Dendritic cell treated with granulocyte-macrophage colony-stimulating factor and Interleukin-4, amounts not matched to agents 40 ng/mL and 50 ng/mL, for 4 days (primary cell): ENCODE results near the gene ZSCAN25.
"Not testable (repeated sequence)": the region's sequence is repeated elsewhere in the genome, so short reads cannot be mapped to it uniquely, and the experiment has no call there.

Source experiments
- H3K27ac Mint-ChIP-seq: one replicate; pipeline ENCODE4 v1.8.0; 2022; ENCODE audit warnings: mild to moderate bottlenecking, mixed read lengths
- H3K27me3 Mint-ChIP-seq: one replicate; pipeline ENCODE4 v1.8.0; 2022; ENCODE audit warnings: mild to moderate bottlenecking, mixed read lengths
- H3K36me3 Mint-ChIP-seq: one replicate; pipeline ENCODE4 v1.8.0; 2022; ENCODE audit warnings: low read depth, mixed read lengths
- H3K4me1 Mint-ChIP-seq: one replicate; pipeline ENCODE4 v1.8.0; 2022; ENCODE audit warnings: low read depth, mixed read lengths
- H3K4me3 Mint-ChIP-seq: one replicate; pipeline ENCODE4 v1.8.0; 2022; ENCODE audit warnings: mild to moderate bottlenecking, moderate library complexity, mixed read lengths
- H3K9me3 Mint-ChIP-seq: one replicate; pipeline ENCODE4 v1.8.0; 2022; ENCODE audit warnings: mixed read lengths
- intact Hi-C: fragments of 100-400 bp; cut with micrococcal nuclease; formaldehyde crosslinking; loops from one replicate; pipeline ENCODE4 v1.15.0; 2022

The ZSCAN25 gene

GRCh38 chr7:99643464-99643863, 26.7 kb downstream of the ZSCAN25 start:
- intact Hi-C loops = no loop called here
- no peak overlapping the region for H3K4me3 Mint-ChIP-seq
- peaks cover 39% of the 10 kb centered on the region for H3K36me3 Mint-ChIP-seq
- no peaks in the 10 kb centered on the region for H3K9me3 Mint-ChIP-seq
- H3K4me1 Mint-ChIP-seq = peaks cover 16% of the 10 kb centered on the region
- H3K27me3 Mint-ChIP-seq = no peaks in the 10 kb centered on the region
- H3K27ac Mint-ChIP-seq = no peak overlapping the region

GRCh38 chr7:99644431-99644830, 27.7 kb downstream of the ZSCAN25 start:
- Mint-ChIP-seq H3K4me1 (peaks cover 16% of the 10 kb centered on the region), H3K9me3 (no peaks in the 10 kb centered on the region)

DNA sequence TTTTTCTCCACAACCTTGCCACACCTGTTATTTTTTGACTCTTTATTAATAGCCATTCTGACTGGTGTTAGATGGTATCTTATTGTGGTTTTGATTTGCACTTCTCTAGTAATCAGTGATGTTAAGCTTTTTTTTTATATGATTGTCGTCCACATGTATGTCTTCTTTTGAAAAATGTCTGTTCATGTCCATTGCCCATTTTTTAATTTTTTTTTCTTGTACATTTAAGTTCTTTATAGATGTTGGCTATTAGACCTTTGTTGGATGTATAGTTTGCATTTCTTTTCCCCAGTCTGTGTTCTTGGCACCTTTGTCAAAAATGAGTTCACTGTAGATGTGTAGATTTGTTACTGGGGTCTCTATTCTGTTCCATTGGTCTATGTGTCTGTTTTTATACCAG, 28.8 kb downstream of the ZSCAN25 start:
- no peak overlapping the region for H3K4me3 Mint-ChIP-seq
- no peak overlapping the region for H3K27ac Mint-ChIP-seq
- H3K4me1 Mint-ChIP-seq = peaks cover 19% of the 10 kb centered on the region
- peaks cover 34% of the 10 kb centered on the region for H3K36me3 Mint-ChIP-seq
- no peaks in the 10 kb centered on the region for H3K9me3 Mint-ChIP-seq
- intact Hi-C loops = no loop called here
- no peaks in the 10 kb centered on the region for H3K27me3 Mint-ChIP-seq

More at GRCh38 chr7:99644431-99644830, 27.7 kb downstream of the ZSCAN25 start:
- intact Hi-C loops = no loop called here
- Mint-ChIP-seq H3K36me3 (peaks cover 34% of the 10 kb centered on the region), H3K4me3 (no peak overlapping the region), H3K27me3 (no peaks in the 10 kb centered on the region), H3K27ac (no peak overlapping the region)

- Mint-ChIP-seq H3K36me3 (peaks cover 33% of the 10 kb centered on the region), H3K4me1 (peaks cover 5% of the 10 kb centered on the region), H3K27me3 (no peaks in the 10 kb centered on the region), H3K9me3 (no peaks in the 10 kb centered on the region), H3K27ac (no peak overlapping the region), H3K4me3 (no peak overlapping the region)
- intact Hi-C loops = no loop called here
Observed at GRCh38 chr7:99648843-99649242, 32.1 kb downstream of the ZSCAN25 start.

DNA sequence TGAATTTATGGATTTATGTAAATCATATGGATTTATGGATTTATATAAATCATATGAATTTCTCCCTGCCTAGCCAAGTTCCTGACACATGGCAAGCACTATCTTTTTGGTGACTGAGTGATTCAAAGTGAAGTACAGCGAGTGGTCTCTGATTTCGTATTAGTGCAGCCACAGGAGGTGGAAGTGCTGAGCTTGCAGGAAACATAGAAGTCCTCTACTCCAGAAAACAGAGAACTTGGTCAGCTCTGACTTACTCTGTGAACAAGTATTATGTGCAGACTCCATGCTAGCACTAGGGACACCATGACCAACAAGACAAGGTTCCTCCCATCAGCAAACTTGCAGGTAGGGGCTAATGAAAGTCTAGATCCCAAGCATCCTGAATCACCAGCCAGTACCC, 34.5 kb downstream of the ZSCAN25 start:
- no peaks in the 10 kb centered on the region for H3K9me3 Mint-ChIP-seq
- peaks cover 17% of the 10 kb centered on the region for H3K36me3 Mint-ChIP-seq
- H3K4me1 Mint-ChIP-seq = peaks cover 5% of the 10 kb centered on the region
- H3K4me3 Mint-ChIP-seq = no peak overlapping the region
- no peak overlapping the region for H3K27ac Mint-ChIP-seq
- no peaks in the 10 kb centered on the region for H3K27me3 Mint-ChIP-seq
- intact Hi-C loops = no loop called here

DNA sequence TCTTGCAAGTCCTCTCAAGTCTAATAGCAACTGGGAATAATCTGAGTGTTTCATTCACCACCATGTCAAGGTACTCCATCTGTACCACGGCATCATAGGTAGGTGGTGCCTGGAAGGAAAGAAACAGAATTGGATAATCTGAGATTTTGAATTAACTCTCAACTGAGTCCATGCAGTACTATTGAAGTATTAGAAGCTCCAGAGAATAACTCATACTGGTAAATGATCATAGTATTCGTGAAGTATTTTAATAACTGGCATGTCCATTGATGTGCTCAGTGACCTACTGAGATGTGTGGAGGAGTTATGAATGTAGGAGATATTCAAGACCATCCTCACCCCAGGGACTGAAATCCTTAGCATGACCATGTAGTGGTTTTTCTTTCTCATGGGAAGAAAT, 35.9 kb downstream of the ZSCAN25 start:
- Mint-ChIP-seq H3K4me1 (peaks cover 5% of the 10 kb centered on the region), H3K27me3 (no peaks in the 10 kb centered on the region), H3K27ac (no peak overlapping the region), H3K9me3 (peaks cover 12% of the 10 kb centered on the region), H3K36me3 (peaks cover 24% of the 10 kb centered on the region), H3K4me3 (no peak overlapping the region)
- intact Hi-C loops = no loop called here

DNA sequence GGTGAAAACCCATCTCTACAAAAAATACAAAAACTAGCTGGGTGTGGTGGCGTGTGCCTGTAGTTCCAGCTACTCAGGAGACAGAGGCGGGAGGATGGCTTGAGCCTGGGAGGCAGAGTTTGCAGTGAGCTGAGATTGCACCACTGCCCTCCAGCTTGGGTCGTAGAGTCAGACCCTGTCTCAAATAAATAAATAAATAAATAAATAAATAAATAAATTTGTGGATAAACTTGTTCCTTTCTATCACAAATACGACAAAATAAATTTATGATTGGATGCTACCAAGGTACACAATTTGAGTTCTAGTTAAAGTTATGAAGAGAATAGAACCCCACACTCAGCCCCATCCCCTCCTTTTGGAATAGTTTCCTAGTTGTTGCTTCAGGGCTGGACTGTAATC, 36.5 kb downstream of the ZSCAN25 start:
- intact Hi-C loops, H3K4me3 Mint-ChIP-seq, H3K27ac Mint-ChIP-seq, H3K4me1 Mint-ChIP-seq, H3K27me3 Mint-ChIP-seq: not testable (repeated sequence)
- H3K9me3 Mint-ChIP-seq = peaks cover 14% of the 10 kb centered on the region
- peaks cover 19% of the 10 kb centered on the region for H3K36me3 Mint-ChIP-seq

- Mint-ChIP-seq H3K36me3 (peaks cover 18% of the 10 kb centered on the region), H3K27ac (no peak overlapping the region), H3K4me3 (no peak overlapping the region), H3K27me3 (no peaks in the 10 kb centered on the region), H3K4me1 (peaks cover 9% of the 10 kb centered on the region), H3K9me3 (peaks cover 14% of the 10 kb centered on the region)
- intact Hi-C loops = no loop called here
Observed at GRCh38 chr7:99653754-99654153, 37.0 kb downstream of the ZSCAN25 start.

DNA sequence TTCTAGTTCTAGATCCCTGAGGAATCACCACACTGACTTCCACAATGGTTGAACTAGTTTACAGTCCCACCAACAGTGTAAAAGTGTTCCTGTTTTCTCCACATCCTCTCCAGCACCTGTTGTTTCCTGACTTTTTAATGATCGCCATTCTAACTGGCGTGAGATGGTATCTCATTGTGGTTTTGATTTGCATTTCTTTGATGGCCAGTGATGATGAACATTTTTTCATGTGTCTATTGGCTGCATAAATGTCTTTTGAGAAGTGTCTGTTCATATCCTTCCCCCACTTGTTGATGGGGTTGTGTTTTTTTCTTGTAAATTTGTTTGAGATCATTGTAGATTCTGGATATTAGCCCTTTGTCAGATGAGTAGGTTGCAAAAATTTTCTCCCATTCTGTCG, 37.9 kb downstream of the ZSCAN25 start:
- intact Hi-C loops, H3K27ac Mint-ChIP-seq, H3K27me3 Mint-ChIP-seq, H3K4me3 Mint-ChIP-seq: not testable (repeated sequence)
- peaks cover 18% of the 10 kb centered on the region for H3K36me3 Mint-ChIP-seq
- peaks cover 14% of the 10 kb centered on the region for H3K9me3 Mint-ChIP-seq
- H3K4me1 Mint-ChIP-seq = peaks cover 11% of the 10 kb centered on the region

DNA sequence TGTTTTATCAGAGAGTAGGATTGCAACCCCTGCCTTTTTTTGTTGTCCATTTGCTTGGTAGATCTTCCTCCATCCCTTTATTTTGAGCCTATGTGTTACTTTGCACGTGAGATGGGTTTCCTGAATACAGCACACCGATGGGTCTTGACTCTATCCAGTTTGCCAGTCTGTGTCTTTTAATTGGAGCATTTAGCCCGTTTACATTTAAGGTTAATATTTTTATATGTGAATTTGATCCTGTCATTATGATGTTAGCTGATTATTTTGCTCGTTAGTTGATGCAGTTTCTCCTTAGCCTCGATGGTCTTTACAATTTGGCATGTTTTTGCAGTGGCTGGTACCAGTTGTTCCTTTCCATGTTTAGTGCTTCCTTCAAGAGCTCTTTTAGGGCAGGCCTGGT, 41.1 kb downstream of the ZSCAN25 start:
- H3K36me3 Mint-ChIP-seq = peaks cover 15% of the 10 kb centered on the region

GRCh38 chr7:99665312-99666012, 48.7 kb downstream of the ZSCAN25 start:
- Mint-ChIP-seq H3K4me1 (peaks cover 43% of the 10 kb centered on the region), H3K9me3 (no peaks in the 10 kb centered on the region), H3K4me3 (peak overlapping the region; percentile 48), H3K27me3 (no peaks in the 10 kb centered on the region), H3K27ac (peak overlapping the region; percentile 68), H3K36me3 (no peaks in the 10 kb centered on the region)
- intact Hi-C loops = no loop called here

More for the DNA sequence above, 41.1 kb downstream of the ZSCAN25 start:
- H3K4me3 Mint-ChIP-seq, H3K27ac Mint-ChIP-seq, H3K27me3 Mint-ChIP-seq, H3K4me1 Mint-ChIP-seq, intact Hi-C loops: not testable (repeated sequence)
- peaks cover 14% of the 10 kb centered on the region for H3K9me3 Mint-ChIP-seq

DNA sequence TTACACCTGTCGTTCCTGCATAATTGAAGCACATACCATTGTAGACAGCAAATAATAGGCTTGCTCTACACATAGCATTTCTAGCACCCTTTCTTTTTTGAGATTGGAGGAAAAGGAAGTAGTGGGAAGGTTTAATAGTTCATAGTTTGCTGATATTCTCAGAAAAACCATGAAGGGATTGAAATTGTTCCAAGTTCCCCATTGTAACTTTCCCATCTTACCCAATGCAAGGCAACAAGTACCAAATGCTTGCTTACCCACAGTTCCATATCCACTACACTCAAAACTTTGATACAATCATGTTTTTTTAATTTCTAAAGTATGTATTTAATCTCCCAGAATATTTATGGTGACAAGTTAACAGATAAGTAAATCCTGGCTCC, 49.3 kb downstream of the ZSCAN25 start:
- H3K27ac Mint-ChIP-seq = peak overlapping the region; percentile 68
- no peaks in the 10 kb centered on the region for H3K27me3 Mint-ChIP-seq
- no peaks in the 10 kb centered on the region for H3K9me3 Mint-ChIP-seq
- H3K4me1 Mint-ChIP-seq = peaks cover 43% of the 10 kb centered on the region
- intact Hi-C loops = no loop called here
- H3K4me3 Mint-ChIP-seq = peak overlapping the region; percentile 34
- H3K36me3 Mint-ChIP-seq = no peaks in the 10 kb centered on the region

DNA sequence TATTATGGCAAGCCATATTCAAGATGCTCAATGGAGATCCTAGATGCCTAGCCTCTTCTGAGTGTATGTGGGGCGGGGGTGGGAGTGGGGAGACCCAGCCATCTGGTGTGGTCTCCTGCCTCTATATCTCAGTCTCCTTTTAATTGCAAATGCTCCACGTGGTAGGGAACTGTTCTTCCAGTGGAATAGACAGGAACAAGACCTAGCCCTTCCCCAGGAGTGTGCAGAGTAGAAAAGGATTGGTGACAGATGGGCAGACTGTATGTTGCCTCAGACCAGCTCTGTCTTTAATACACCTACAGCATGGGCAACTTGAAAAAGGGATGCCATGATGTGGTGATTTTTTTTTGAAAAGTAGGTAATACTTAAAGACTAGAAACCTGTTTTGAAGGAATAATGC, 50.4 kb downstream of the ZSCAN25 start:
- Mint-ChIP-seq H3K4me3 (no peak overlapping the region), H3K27ac (no peak overlapping the region), H3K9me3 (no peaks in the 10 kb centered on the region), H3K36me3 (no peaks in the 10 kb centered on the region), H3K4me1 (peaks cover 43% of the 10 kb centered on the region), H3K27me3 (no peaks in the 10 kb centered on the region)
- intact Hi-C loops = no loop called here

- intact Hi-C loops = no loop called here
- H3K9me3 Mint-ChIP-seq = no peaks in the 10 kb centered on the region
- H3K36me3 Mint-ChIP-seq = no peaks in the 10 kb centered on the region
Observed at GRCh38 chr7:99668541-99668940, 51.8 kb downstream of the ZSCAN25 start.

DNA sequence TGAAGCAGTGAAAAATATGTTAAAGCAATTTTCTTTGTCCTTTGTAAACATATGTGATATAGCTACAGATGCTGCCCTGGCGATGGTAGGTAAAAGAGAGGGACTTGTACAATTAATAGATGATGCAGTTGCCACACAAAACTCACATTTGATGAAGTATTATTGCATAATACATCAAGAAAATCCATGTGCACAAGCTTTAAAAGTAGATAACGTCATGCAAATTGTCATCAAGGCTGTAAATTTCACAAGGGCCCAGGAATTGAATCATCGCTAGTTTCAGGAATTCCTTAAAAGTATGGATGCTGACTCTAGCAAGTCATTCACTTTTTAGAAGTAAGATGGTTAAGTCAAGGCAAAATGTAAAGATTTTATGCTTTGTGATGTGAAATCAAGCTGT, 53.0 kb downstream of the ZSCAN25 start:
- intact Hi-C loops = no loop called here
- Mint-ChIP-seq H3K4me3 (no peak overlapping the region), H3K36me3 (no peaks in the 10 kb centered on the region), H3K27ac (no peak overlapping the region), H3K27me3 (no peaks in the 10 kb centered on the region), H3K9me3 (no peaks in the 10 kb centered on the region), H3K4me1 (peaks cover 31% of the 10 kb centered on the region)

More at GRCh38 chr7:99668541-99668940, 51.8 kb downstream of the ZSCAN25 start:
- Mint-ChIP-seq H3K4me3 (no peak overlapping the region), H3K4me1 (peaks cover 42% of the 10 kb centered on the region), H3K27ac (no peak overlapping the region), H3K27me3 (no peaks in the 10 kb centered on the region)
